Tibial artery (tissue), 4 donors: ENCODE results near the gene FOXG1.

Experiments used
- DNase-seq, 2 donors: peaks; one replicate each; pipeline ENCODE4 v3.0.0-alpha.2; 2019
- H3K27ac ChIP-seq, 2 donors: fragments of 200-600 bp; sonication (generic) in 1 of 2; 1 replicate in 1 of 2; 2 replicates in 1 of 2; pipeline ENCODE4 v1.5.1; 2018 to 2019; ENCODE audit warnings: mild to moderate bottlenecking in 1 of 2
- H3K27me3 ChIP-seq, 2 donors: fragments of 200-600 bp; sonication (generic) in 1 of 2; one replicate each; pipeline versions ENCODE4 v1.5.1 to v1.6.0; 2016 to 2019
- H3K36me3 ChIP-seq, 3 donors: fragments of 200-600 bp; sonication (generic) in 2 of 3; one replicate each; pipeline ENCODE4 v1.5.1; 2016 to 2019; ENCODE audit warnings: mild to moderate bottlenecking in 2 of 3
- H3K4me1 ChIP-seq, 4 donors: fragments of 200-600 bp; sonication (generic) in 2 of 4; 1 replicate in 3 of 4; 2 replicates in 1 of 4; pipeline ENCODE4 v1.5.1; 2016 to 2019
- H3K4me3 ChIP-seq, 2 donors: fragments of 200-600 bp; sonication (generic) in 1 of 2; 1 replicate in 1 of 2; 2 replicates in 1 of 2; pipeline ENCODE4 v1.5.1; 2018 to 2019; ENCODE audit warnings: mild to moderate bottlenecking in 2 of 2
- H3K9me3 ChIP-seq, 3 donors: fragments of 200-600 bp; sonication (generic) in 1 of 3; one replicate each; pipeline ENCODE4 v1.5.1; 2016 to 2019
- intact Hi-C: fragments of 100-400 bp; cut with DNase I; formaldehyde crosslinking; loops from one replicate; pipeline ENCODE4 v1.15.0; 2023; ENCODE audit warnings: low total_unique reads
- TF ChIP-seq, protein P1 (sequence below), 2 experiments: fragments of 200-600 bp in 1 of 2; fragments of 450-650 bp in 1 of 2; IDR thresholded peaks; one replicate each; pipeline ENCODE4 v1.5.1; 2017 to 2019; ENCODE audit warnings: antibody characterized with exemption in 2 of 2, mild to moderate bottlenecking in 1 of 2, moderate library complexity in 1 of 2

The FOXG1 gene

DNA sequence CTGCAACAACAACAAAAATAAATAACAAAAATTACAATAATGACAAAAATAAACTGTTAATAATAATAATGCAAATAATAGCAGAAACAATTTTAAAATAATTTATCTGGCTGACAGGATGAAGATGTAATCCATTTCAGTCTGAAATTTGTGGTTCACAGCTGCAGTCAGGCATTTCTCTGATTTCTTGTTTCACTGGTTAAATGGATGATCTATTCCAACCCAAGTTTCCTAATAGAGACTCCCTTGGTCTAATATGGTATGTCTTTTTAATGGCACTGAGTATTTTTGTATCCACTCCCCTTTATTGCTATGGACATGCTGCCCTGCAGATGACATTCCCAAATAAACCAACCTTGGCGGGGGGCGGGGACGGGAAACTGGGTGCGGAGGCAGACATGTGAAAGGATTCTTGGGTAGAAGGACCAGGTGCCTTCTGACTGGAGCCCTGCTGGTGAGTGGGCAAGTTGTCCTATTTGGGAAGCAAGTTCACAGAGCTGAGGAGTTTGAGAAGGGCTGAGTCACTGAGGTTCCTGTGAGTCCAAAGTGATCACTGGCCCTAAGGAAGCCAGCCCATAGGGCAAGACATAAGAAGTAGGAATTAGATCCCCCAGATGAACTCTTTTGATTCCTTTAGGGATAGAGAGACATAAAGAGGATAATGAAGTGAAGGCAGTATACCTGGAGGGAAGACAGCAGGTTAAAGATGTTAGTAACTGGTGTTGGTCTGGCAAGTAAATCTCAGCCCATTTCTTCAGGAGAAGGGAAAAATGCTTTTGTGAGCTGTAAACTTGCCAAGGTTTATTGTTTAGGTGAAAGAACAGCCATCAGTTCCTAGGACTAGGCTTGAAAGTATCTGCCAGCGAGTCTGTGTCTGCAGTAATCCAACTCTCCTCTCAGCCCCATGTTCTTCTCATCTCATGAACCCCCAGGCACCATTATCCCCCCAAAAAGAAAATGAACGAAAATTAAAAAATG is 14.5 kb downstream of the FOXG1 start:
- Histone ChIP-seq H3K9me3 (no peaks in the 10 kb centered on the region), H3K4me1 (peaks cover 0 to 17% (median 10%) of the 10 kb centered on the region in 4 donors), H3K36me3 (no peaks in the 10 kb centered on the region), H3K27ac (no peak overlapping the region), H3K4me3 (no peak overlapping the region), H3K27me3 (peaks cover 0 to 86% of the 10 kb centered on the region in 2 donors)
- TF ChIP-seq, protein P1, sequence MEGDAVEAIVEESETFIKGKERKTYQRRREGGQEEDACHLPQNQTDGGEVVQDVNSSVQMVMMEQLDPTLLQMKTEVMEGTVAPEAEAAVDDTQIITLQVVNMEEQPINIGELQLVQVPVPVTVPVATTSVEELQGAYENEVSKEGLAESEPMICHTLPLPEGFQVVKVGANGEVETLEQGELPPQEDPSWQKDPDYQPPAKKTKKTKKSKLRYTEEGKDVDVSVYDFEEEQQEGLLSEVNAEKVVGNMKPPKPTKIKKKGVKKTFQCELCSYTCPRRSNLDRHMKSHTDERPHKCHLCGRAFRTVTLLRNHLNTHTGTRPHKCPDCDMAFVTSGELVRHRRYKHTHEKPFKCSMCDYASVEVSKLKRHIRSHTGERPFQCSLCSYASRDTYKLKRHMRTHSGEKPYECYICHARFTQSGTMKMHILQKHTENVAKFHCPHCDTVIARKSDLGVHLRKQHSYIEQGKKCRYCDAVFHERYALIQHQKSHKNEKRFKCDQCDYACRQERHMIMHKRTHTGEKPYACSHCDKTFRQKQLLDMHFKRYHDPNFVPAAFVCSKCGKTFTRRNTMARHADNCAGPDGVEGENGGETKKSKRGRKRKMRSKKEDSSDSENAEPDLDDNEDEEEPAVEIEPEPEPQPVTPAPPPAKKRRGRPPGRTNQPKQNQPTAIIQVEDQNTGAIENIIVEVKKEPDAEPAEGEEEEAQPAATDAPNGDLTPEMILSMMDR (IDR thresholded peaks at IDR 0.05), result no peak
- intact Hi-C loops, result no loop called here
- DNase-seq, result no peak

DNA sequence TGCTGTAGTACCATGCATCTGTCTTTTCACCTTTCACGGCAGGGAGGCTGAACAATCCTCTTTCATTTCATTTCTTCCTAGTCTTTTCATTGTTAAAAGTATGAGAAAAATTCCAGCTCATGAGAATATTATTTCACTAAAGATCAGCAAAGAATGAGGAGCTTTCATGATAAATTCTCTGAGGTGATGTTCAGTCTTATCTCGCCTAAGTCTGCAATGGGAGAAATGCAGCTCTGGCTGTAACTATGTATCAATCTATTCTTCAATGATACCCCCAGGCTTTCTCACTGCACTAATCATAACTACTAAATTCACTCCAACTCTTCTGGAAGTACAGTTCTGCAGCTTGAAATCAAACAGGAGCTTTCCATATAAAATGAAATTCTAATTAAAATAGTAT is 15.7 kb downstream of the FOXG1 start:
- Histone ChIP-seq H3K27ac (no peak overlapping the region), H3K27me3 (peaks cover 0 to 82% of the 10 kb centered on the region in 2 donors), H3K4me1 (peaks cover 0 to 17% (median 10%) of the 10 kb centered on the region in 4 donors), H3K9me3 (no peaks in the 10 kb centered on the region), H3K4me3 (no peak overlapping the region), H3K36me3 (no peaks in the 10 kb centered on the region)
- intact Hi-C loops, result no loop called here
- TF ChIP-seq, protein P1 (IDR thresholded peaks at IDR 0.05), result no peak
- DNase-seq, result no peak

DNA sequence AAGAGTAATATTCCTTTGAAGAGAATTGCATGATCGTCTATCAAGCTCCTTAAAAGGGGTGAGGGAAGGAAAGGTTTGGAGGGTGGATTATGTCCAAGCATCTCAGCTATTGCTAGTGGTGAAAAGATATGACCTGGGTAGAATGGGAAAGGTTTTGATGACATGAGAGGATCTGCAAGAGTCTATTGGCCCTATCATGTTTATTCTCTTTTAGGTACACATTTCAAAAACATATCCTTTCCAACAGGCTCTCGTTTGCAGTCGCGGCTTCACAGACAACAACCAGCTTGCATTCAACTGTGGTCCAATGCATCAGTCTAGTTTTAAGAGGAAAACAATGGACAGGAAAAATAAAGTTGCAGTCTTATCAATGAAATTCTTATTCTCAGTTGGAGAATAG is 17.1 kb downstream of the FOXG1 start:
- H3K27ac ChIP-seq, result no peak overlapping the region
- no peak overlapping the region for H3K4me3 ChIP-seq
- no peak for DNase-seq
- intact Hi-C loops, result no loop called here
- H3K4me1 ChIP-seq, result peaks cover 0 to 17% (median 10%) of the 10 kb centered on the region in 4 donors
- H3K9me3 ChIP-seq, result no peaks in the 10 kb centered on the region
- TF ChIP-seq, protein P1 (IDR thresholded peaks at IDR 0.05), result no peak
- peaks cover 0 to 68% of the 10 kb centered on the region in 2 donors for H3K27me3 ChIP-seq
- H3K36me3 ChIP-seq, result no peaks in the 10 kb centered on the region

DNA sequence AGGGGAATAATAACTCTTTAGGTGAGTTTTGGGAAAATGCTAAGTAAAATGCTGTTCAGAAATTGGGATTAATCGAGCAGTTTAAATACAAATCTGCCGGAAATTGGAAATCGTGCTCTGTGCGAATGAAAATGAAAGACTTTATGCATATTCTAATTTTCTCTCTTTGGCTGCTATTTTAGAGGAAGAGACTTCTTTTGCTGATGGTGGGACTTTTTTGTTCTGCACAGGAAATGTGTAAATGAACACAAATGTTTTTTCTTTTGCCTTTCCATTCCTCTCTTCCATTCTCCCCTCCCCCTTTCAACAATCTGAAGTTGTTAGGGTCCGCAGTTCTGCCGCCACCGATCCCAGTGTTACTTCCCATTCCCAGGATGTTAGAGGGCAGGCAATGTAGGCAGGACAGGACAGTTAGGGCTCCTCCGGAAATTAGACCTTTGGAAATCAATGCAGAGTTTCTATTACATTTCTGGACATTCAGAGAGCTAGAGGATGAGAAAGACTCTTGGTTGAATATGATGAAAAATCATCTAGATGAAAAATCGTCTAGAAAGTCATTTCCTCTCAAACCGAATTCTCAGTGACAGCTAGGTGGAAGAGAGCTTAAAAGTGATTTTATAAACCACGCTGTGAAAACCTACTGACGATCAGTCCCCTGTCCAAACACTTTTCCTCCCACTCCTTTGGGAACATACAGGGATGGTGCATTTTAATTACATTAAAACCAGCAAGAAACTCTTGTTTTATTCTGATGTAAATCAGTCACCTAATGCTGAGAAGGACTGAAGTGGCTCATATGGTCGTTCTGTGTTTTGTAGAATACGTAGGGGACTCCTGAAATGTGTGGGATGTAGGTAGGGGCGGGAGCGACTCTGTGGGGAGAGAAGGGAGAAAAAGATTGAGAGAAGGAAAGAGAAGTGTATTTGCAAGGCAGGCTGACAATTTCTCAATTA is 17.8 kb downstream of the FOXG1 start:
- no peaks in the 10 kb centered on the region for H3K9me3 ChIP-seq
- H3K36me3 ChIP-seq, result no peaks in the 10 kb centered on the region
- no peak overlapping the region for H3K27ac ChIP-seq
- peak overlapping the region in 1 of 2 donors; percentile 39 for H3K4me3 ChIP-seq
- intact Hi-C loops, result no loop called here
- peaks cover 0 to 17% (median 10%) of the 10 kb centered on the region in 4 donors for H3K4me1 ChIP-seq
- no peak for DNase-seq
- TF ChIP-seq, protein P1 (IDR thresholded peaks at IDR 0.05), result no peak
- peaks cover 0 to 61% of the 10 kb centered on the region in 2 donors for H3K27me3 ChIP-seq

DNA sequence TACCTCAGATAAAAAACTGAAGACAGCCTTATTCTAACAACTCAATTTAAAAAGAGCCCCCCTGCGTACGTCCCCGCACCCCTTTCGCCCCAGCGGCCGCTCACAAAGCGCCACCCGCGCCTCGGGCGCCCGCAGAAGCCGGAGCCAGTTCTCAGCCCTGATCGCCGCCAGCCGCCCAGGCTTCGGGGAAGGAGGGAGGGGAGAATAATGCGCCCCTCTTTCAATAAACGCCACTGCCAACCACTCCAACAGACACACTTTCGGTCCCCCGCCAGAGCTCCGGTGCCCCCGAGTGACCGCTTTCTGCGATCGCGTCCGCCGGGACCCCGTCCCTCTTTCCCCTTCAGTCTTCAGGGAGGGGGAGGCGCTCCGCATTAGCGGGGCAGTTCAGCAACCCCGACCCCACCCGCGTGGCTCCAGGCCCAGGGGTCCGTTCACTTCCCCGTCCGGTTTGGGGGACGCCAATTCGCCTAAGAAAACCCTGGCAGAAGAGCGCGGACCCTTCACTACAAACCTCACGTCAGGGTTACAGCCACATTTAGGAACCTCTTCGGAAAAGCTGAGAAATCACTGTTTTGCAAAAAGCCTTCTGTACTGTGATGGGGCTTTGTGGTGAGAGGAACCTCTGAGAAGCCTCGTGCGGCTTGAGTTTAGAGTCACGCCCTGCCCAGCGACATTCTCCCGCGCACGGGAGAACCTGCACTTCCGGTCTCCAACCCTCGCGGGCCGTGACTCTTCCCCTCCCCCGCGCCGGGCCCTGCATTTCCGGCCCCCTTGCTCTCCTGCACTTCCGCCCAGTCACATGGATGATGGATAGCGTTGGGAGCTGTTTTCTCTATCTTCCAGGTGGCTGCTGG is 18.7 kb downstream of the FOXG1 start:
- intact Hi-C loops, result no loop called here
- Histone ChIP-seq H3K4me3 (peak overlapping the region; percentile 31 to 39), H3K27me3 (peaks cover 0 to 52% of the 10 kb centered on the region in 2 donors), H3K4me1 (peaks cover 0 to 17% (median 10%) of the 10 kb centered on the region in 4 donors), H3K9me3 (no peaks in the 10 kb centered on the region), H3K27ac (no peak overlapping the region), H3K36me3 (no peaks in the 10 kb centered on the region)
- no peak for DNase-seq
- TF ChIP-seq, protein P1 (IDR thresholded peaks at IDR 0.05), result no peak
